SHP77 treated with DMSO at 0.1 percent for 48 hours (cell line): ENCODE data around the gene VWA2.
A peak's percentile ranks its signal among the peaks of the same experiment; 100 is the strongest.

Source experiments
- DNase-seq: peaks from one replicate; lab custom pipeline; 2025; lab: John Stamatoyannopoulos, UW

The VWA2 gene

GRCh38 chr10:114239117-114239993, at the start of gene VWA2:
Gene VWA2, plus strand, starts transcription at chr10:114239254. Its CDS starts 9,460 bp downstream, at chr10:114248714.
- DNase-seq, result peak; percentile 40

GRCh38 chr10:114189700-114190099, 49.4 kb upstream of the VWA2 start:
- no peak for DNase-seq

GRCh38 chr10:114195079-114195478, 44.0 kb upstream of the VWA2 start:
- DNase-seq, result no peak

- no peak for DNase-seq
Observed at GRCh38 chr10:114199239-114199638, 39.8 kb upstream of the VWA2 start.

GRCh38 chr10:114202812-114203211, 36.2 kb upstream of the VWA2 start:
- no peak for DNase-seq

- no peak for DNase-seq
Observed at GRCh38 chr10:114206902-114207301, 32.2 kb upstream of the VWA2 start.

- no peak for DNase-seq
Observed at GRCh38 chr10:114207349-114207748, 31.7 kb upstream of the VWA2 start.

GRCh38 chr10:114208351-114208750, 30.7 kb upstream of the VWA2 start:
- DNase-seq, result no peak

GRCh38 chr10:114212153-114212552, 26.9 kb upstream of the VWA2 start:
- DNase-seq, result no peak

GRCh38 chr10:114215033-114215432, 24.0 kb upstream of the VWA2 start:
- no peak for DNase-seq

- DNase-seq, result no peak
Observed at GRCh38 chr10:114220281-114220680, 18.8 kb upstream of the VWA2 start.

- DNase-seq, result no peak
Observed at GRCh38 chr10:114221235-114221634, 17.8 kb upstream of the VWA2 start.

- DNase-seq, result no peak
Observed at GRCh38 chr10:114223066-114223465, 16.0 kb upstream of the VWA2 start.

GRCh38 chr10:114228156-114228555, 10.9 kb upstream of the VWA2 start:
- no peak for DNase-seq

- no peak for DNase-seq
Observed at GRCh38 chr10:114232561-114233176, 6.4 kb upstream of the VWA2 start.

GRCh38 chr10:114233482-114233881, 5.6 kb upstream of the VWA2 start:
- DNase-seq, result no peak

- DNase-seq, result no peak
Observed at GRCh38 chr10:114234132-114234531, 4.9 kb upstream of the VWA2 start.

GRCh38 chr10:114239994-114240345, 916 bp downstream of the VWA2 start:
- DNase-seq, result no peak

GRCh38 chr10:114242235-114242634, 3.2 kb downstream of the VWA2 start:
- DNase-seq, result no peak

- DNase-seq, result no peak
Observed at GRCh38 chr10:114243661-114244060, 4.6 kb downstream of the VWA2 start.

- no peak for DNase-seq
Observed at GRCh38 chr10:114244126-114244525, 5.1 kb downstream of the VWA2 start.

GRCh38 chr10:114245121-114245791, 6.2 kb downstream of the VWA2 start:
- no peak for DNase-seq

GRCh38 chr10:114246679-114247305, 7.7 kb downstream of the VWA2 start:
- DNase-seq, result no peak
